LNCaP clone FGC (cell line): ENCODE results near the gene MRAS.

Experiments used
- DNase-seq: peaks from one replicate; pipeline ENCODE4 v3.0.0-alpha.2; 2011; ENCODE audit warnings: low read depth
- H3K4me3 ChIP-seq: 2 replicates; pipeline ENCODE4 v1.5.1; 2011; ENCODE audit warnings: mild to moderate bottlenecking, low read depth, low read length, control low read depth
- TF ChIP-seq, protein P1 (sequence below): IDR thresholded peaks from 2 replicates; pipeline ENCODE4 v1.5.1; 2012; ENCODE audit warnings: mild to moderate bottlenecking; ENCODE audit not compliant: control insufficient read depth, insufficient read depth; ENCODE audit errors: extremely low read depth

The MRAS gene

DNA sequence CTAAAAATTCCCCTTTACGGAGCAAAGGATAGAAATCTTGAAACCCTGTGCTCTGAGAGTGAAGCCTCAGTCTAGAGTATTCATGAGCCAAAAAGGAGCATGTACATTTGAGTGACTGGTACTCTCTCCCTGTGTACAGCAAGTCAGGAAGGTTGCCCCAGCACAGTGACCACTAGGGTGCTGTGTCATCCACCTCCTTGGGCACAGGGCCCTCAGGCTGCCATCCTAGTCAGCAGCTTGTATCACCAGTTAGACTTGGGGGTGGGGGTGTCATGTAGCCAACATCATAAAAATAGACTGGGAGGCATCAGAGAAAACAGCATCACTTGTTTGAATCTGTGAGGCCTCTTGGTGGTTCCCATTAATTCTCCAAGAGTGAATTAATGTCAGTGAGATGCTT, 30.7 kb upstream of the MRAS start:
- no peak overlapping the region for H3K4me3 ChIP-seq
- no peak for DNase-seq
- TF ChIP-seq, protein P1, sequence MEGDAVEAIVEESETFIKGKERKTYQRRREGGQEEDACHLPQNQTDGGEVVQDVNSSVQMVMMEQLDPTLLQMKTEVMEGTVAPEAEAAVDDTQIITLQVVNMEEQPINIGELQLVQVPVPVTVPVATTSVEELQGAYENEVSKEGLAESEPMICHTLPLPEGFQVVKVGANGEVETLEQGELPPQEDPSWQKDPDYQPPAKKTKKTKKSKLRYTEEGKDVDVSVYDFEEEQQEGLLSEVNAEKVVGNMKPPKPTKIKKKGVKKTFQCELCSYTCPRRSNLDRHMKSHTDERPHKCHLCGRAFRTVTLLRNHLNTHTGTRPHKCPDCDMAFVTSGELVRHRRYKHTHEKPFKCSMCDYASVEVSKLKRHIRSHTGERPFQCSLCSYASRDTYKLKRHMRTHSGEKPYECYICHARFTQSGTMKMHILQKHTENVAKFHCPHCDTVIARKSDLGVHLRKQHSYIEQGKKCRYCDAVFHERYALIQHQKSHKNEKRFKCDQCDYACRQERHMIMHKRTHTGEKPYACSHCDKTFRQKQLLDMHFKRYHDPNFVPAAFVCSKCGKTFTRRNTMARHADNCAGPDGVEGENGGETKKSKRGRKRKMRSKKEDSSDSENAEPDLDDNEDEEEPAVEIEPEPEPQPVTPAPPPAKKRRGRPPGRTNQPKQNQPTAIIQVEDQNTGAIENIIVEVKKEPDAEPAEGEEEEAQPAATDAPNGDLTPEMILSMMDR: no peak

DNA sequence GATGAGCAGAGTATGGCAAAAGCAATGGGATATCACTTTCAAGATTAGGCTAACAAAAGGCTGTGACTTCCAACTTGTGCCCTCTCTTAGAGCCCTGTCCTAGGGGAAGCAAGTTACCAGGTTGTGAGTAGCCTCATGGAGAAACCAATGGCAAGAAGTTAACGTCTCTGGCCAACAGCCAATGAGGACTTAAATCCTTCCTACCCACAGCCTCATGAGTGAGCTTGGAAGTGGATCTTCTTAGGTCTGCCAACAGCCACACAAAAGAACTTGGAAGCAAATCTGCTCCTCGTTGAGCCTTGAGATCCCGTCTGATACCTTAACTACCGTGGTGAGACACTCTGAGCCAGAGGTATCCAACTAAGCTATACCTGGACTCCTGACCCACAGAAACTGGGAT, 24.4 kb upstream of the MRAS start:
- DNase-seq: no peak
- TF ChIP-seq, protein P1: no peak
- no peak overlapping the region for H3K4me3 ChIP-seq

DNA sequence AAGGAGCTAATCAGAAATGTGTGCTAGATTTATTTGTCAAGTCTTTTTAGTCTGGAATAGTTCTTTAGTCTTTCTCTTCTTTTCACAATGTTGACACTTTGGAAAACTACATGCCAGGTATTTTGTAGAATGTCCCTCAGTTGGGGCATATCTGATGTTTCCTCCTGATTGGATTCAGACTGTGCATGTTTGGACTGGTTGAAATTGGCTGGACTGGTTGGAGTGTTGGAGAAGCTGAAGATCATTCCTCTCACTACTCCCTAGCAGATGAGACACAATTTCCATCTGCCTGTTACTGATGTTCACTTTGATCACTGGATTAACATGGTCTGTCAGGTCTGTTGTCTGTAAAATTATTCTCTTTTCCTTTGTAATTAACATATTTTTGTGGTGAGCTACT, 22.4 kb upstream of the MRAS start:
- no peak overlapping the region for H3K4me3 ChIP-seq
- TF ChIP-seq, protein P1: no peak
- no peak for DNase-seq

DNA sequence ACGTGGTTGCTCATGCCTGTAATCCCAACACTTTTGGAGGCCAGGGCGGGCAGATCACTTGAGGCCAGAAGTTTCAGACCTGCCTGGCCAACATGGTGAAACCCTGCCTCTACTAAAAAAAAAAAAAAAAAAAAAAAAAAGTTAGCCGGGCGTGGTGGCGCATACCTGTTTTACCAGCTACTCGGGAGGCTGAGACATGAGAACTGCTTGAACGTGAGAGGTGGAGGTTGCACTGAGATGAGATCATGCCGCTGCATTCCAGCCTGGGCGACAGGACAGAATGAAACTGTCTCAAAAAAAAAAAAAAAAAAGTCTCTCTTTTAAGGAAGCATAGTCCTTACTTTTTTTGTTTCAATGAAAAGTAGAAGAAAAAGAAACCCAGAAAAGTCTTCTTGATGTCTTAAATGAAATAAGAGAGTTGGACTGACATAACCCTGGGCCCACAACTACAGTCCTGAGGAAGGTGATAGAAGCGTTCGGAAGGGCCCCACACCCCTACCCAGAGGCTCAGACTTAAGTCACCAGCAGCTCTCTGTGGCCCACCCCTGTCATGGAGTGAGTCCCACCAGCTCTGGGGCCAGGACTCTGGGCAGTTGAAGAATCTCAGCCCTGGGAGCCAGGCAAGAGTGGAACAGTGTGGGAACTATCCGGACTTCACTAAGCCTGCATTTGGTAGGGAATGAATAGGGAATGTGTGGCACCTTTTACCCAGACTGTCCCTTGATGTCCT, 21.3 kb upstream of the MRAS start:
- no peak overlapping the region for H3K4me3 ChIP-seq
- no peak for DNase-seq
- TF ChIP-seq, protein P1: no peak

DNA sequence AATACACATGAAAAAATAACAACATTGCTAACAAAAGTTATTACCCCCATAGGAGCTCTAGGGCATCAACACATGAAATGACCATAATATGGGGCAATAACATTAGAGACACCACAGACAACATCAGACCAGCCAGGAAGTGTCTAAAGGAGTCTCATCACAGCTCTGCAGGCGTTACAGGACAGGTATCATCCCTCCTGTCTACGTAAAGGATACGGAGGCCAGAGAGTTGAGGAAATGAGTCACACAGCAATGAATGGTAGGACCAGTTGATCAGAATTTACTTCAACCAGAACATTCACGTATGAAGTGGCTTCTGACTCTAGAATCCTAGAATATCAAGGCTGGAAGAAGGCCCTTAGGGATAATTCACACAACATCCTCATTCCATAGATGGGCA, 20.5 kb upstream of the MRAS start:
- DNase-seq: no peak
- H3K4me3 ChIP-seq: no peak overlapping the region
- TF ChIP-seq, protein P1: no peak

DNA sequence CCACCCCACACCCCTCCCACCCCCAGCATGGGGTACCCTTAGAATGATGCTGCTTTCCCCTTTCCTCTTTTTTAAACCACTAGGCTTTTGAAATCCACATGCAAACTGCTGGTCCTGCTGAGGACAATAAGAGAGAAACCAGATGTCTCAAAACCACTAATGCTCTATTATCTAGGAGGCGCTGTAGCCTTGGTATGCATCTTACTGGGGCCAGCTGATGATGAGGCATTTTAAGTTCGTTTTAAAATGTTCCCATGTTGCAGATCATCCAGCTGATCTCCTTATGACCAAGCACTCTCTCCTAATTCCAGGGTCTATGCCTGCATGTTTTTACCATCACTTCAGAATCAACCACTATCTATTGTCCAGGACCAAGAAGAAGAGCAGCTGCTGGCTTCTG, 20.0 kb upstream of the MRAS start:
- TF ChIP-seq, protein P1: no peak
- DNase-seq: no peak
- peak overlapping the region; percentile 59 for H3K4me3 ChIP-seq

DNA sequence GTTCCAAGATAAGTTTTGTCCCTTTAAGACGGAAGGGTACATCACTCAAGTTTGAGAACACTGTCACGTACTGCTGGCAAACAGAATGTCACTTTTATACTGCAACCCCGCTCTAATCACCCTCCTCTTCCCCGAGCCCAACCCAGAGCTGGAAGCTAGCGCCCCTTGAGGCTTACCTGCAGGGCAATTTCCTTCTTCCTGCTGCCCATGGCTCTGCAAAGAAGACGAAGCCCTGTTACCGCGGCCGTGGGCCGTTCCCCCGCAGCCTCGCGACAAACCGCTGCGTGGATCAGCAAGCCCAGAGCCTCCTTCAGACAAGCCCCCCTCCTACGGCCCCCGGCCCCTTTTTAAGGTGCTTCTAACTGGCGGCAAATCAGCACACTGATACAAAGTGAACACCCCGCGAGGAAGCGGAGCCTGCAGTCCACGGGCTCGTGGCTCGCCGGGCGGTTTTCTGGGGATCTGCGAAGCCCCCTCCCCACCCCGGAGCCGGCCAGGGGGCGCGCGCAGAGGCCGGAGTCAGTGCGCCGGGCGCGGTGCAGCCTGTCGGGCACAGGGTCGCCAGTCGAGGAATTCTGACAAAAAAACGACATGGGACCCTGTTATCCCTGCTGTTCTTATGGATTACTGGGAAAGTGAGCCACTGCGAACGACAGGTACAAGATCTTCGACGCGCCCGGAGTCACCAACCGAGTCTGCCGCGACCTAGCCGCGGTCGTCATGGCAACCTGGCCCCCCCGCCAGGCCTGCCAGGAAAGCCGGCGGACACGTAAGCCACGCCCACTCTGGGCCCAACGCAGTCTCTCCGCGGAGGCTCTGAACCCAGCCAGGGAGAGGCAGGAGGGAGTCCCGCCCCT, 19.0 kb upstream of the MRAS start, which contains the start of gene NME9:
Gene NME9, minus strand, starts transcription at position 725 of the 857 bp plus-strand sequence. Its CDS starts 516 bp downstream, at position 209.
- peak within 1 kb of the TSS; percentile 59 for H3K4me3 ChIP-seq
- TF ChIP-seq, protein P1: peak; percentile 74
- peak; percentile 50 for DNase-seq
